Measurements from ENCODE around the gene ACTA2.

Gene ACTA2

DNA sequence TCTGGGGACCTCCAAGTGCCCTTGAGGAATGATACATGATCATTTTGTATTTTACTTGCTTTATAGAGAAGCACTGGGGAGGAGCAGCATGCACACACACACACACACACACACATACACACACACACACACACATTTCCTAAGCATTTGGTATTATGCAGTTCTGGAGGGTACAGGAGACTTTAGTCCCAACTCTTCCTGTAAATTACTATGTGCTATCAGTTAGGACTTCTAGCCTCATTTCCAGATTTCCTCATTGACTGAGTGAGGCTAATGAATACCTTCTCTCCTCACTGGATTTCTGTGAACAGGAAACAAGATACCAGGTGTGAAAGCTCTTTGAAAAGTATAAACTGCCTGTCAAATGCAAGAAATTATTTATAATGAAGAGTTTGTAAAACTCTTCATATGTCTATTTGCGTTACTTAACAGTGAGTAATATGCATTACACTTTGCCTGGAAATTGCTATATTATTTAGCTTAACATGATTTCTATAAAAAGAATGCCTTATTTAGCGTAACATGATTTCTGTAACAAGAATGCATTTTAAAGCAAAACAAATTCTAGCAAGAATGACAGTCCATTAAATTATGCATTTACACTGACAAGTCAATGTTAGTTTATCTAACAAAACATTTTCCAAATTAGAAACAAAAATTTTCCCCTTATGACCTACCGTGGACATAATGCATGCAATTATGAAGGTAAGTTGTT lies 34.2 kb downstream of the ACTA2 start:
- Histone ChIP-seq H3K9me3 (ENCODE audit: insufficient read depth, low read depth, low read length) (no peaks in the 10 kb centered on the region), H3K27me3 (ENCODE audit: insufficient read depth, low read length) (no peaks in the 10 kb centered on the region), H3K9ac (ENCODE audit: low read depth, low read length) (no peak overlapping the region), H3K4me1 (ENCODE audit: insufficient read depth, low read length) (no peaks in the 10 kb centered on the region), H3K4me3 (ENCODE audit: low read length) (no peak overlapping the region), H3K27ac (ENCODE audit: low read depth, low read length) (no peak overlapping the region), H3K36me3 (ENCODE audit: insufficient read depth, low read length) (no peaks in the 10 kb centered on the region)
- 100% methylated on average over 1 of the region's 3 CpGs for WGBS

DNA sequence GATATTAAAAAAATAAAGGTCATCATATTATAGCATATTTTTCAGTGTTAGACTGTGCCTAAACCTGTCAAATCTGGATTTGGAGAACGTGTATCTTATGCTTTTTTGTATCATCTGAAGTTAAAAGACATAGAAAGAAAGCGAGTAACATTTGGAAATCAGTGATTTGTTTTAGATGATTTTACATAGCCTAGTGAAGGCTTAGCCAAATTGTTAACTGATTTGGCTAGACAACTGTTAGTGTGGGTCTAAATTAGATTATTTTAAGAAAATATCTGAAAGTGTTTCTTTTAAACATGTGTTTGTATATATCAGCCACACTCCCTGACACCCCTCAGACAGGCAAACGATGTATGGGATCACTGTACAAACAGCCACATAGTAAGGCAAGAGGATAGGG lies 35.6 kb downstream of the ACTA2 start:
- Histone ChIP-seq H3K27me3 (ENCODE audit: insufficient read depth, low read length) (no peaks in the 10 kb centered on the region), H3K36me3 (ENCODE audit: insufficient read depth, low read length) (no peaks in the 10 kb centered on the region), H3K4me3 (ENCODE audit: low read length) (no peak overlapping the region), H3K9ac (ENCODE audit: low read depth, low read length) (no peak overlapping the region), H3K27ac (ENCODE audit: low read depth, low read length) (no peak overlapping the region), H3K4me1 (ENCODE audit: insufficient read depth, low read length) (no peaks in the 10 kb centered on the region), H3K9me3 (ENCODE audit: insufficient read depth, low read depth, low read length) (no peaks in the 10 kb centered on the region)
- WGBS = 90% methylated on average over 3 of the region's 3 CpGs

DNA sequence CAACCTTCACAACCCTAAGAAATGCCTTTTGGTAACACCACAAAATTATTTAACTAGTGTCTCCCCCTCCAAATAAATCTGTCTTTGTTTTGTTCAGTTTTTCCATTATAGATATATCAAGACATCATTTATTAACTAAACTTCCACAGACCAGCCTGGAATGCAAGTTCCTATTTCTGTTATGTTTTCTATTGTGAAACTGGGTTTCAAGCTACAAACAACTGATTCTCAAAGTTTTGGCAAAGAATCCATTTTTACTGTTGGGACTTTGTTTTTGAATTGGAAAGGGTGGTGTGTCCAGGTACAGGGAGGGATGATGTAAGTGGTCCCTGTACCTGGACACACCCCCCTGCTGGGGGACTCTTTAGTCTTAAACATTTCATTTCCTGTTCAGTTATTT lies 36.3 kb downstream of the ACTA2 start:
- Histone ChIP-seq H3K27ac (ENCODE audit: low read depth, low read length) (no peak overlapping the region), H3K4me3 (ENCODE audit: low read length) (no peak overlapping the region), H3K27me3 (ENCODE audit: insufficient read depth, low read length) (no peaks in the 10 kb centered on the region), H3K9ac (ENCODE audit: low read depth, low read length) (no peak overlapping the region), H3K4me1 (ENCODE audit: insufficient read depth, low read length) (no peaks in the 10 kb centered on the region), H3K9me3 (ENCODE audit: insufficient read depth, low read depth, low read length) (no peaks in the 10 kb centered on the region), H3K36me3 (ENCODE audit: insufficient read depth, low read length) (no peaks in the 10 kb centered on the region)

DNA sequence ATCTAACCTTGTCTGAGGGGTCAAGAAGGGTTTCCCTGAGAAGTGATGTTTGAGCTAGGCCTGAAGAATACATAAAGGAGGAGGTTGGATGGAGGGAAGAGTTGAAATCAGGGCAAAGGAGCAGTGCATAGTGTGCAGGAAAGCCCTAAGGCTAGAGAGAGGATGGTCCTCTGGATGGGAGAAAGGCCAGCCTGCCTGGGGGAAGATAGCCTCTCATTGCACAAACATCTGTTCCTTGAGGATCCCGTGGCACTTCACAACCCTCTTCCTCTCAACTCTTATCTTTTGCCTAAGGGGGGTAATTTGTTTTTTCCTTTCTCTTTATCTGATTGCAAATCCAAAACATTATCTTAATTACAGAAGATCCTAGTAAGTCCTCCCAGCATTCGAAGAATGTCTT lies 36.8 kb downstream of the ACTA2 start:
- no peaks in the 10 kb centered on the region for H3K4me1 ChIP-seq (ENCODE audit: insufficient read depth, low read length)
- H3K9ac ChIP-seq (ENCODE audit: low read depth, low read length) = no peak overlapping the region
- H3K36me3 ChIP-seq (ENCODE audit: insufficient read depth, low read length) = no peaks in the 10 kb centered on the region
- H3K27ac ChIP-seq (ENCODE audit: low read depth, low read length) = no peak overlapping the region
- no peak overlapping the region for H3K4me3 ChIP-seq (ENCODE audit: low read length)
- no peaks in the 10 kb centered on the region for H3K9me3 ChIP-seq (ENCODE audit: insufficient read depth, low read depth, low read length)
- no CpG with 5 or more reads among the region's 2 CpGs for WGBS
- H3K27me3 ChIP-seq (ENCODE audit: insufficient read depth, low read length) = no peaks in the 10 kb centered on the region

DNA sequence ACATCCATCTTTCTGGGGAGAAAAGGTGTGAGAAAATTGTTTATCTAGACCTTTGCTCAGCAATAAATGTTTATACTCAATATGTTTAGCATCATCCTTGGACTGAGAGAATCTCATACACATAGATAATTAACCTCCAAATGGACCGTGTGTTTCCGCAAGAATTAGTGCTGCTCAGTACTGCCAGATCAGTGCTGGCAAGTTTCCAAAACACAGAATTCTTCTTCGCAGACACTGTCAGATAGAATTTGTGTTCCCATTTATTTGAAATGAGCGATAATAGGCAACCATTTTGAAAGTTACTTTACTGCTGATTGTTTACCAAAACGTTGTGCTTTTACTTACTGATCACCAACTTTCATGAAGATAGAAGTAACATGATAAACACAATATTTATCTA lies 38.8 kb downstream of the ACTA2 start:
- no peaks in the 10 kb centered on the region for H3K36me3 ChIP-seq (ENCODE audit: insufficient read depth, low read length)
- no peaks in the 10 kb centered on the region for H3K4me1 ChIP-seq (ENCODE audit: insufficient read depth, low read length)
- no peak overlapping the region for H3K9ac ChIP-seq (ENCODE audit: low read depth, low read length)
- H3K9me3 ChIP-seq (ENCODE audit: insufficient read depth, low read depth, low read length) = no peaks in the 10 kb centered on the region
- no peaks in the 10 kb centered on the region for H3K27me3 ChIP-seq (ENCODE audit: insufficient read depth, low read length)
- H3K4me3 ChIP-seq (ENCODE audit: low read length) = no peak overlapping the region
- no peak overlapping the region for H3K27ac ChIP-seq (ENCODE audit: low read depth, low read length)
- WGBS = 88% methylated on average over 5 of the region's 5 CpGs

DNA sequence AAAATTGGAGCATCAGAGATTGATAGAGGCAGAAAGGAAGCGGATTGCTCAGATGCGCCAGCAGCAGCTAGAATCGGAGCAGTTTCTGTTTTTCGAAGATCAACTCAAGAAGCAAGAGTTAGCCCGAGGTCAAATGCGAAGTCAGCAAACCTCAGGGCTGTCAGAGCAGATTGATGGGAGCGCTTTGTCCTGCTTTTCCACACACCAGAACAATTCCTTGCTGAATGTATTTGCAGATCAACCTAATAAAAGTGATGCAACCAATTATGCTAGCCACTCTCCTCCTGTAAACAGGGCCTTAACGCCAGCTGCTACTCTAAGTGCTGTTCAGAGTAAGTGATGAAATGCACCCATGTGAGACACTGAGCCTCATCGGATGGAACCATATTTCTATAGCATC lies 39.4 kb downstream of the ACTA2 start:
- H3K9ac ChIP-seq (ENCODE audit: low read depth, low read length) = no peak overlapping the region
- no peaks in the 10 kb centered on the region for H3K9me3 ChIP-seq (ENCODE audit: insufficient read depth, low read depth, low read length)
- H3K27ac ChIP-seq (ENCODE audit: low read depth, low read length) = no peak overlapping the region
- no peak overlapping the region for H3K4me3 ChIP-seq (ENCODE audit: low read length)
- H3K4me1 ChIP-seq (ENCODE audit: insufficient read depth, low read length) = peaks cover 2% of the 10 kb centered on the region; the same call in 1 of the 2 replicates
- H3K27me3 ChIP-seq (ENCODE audit: insufficient read depth, low read length) = no peaks in the 10 kb centered on the region
- no peaks in the 10 kb centered on the region for H3K36me3 ChIP-seq (ENCODE audit: insufficient read depth, low read length)
- WGBS = 94% methylated on average over 9 of the region's 9 CpGs

DNA sequence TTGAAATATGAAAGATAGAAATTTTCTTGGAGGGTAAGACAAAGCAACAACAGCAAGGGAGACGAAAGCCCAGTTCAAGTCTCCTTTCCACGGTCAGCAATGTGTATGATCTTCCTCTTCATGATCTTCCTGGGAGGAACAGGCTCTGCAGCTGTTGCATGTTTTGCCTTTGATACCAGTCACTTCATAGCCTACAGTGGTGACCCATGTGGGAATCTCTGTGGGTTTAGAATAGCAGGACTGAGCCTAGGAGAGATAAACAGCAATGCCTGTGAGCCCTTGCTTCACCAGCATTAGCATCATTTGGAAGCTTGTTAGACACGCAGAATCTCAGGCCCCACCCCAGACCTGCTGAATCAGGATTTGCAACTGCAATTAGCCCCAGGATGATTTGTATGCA lies 40.7 kb downstream of the ACTA2 start:
- Histone ChIP-seq H3K4me1 (ENCODE audit: insufficient read depth, low read length) (peaks cover 4% of the 10 kb centered on the region; the same call in 1 of the 2 replicates), H3K27ac (ENCODE audit: low read depth, low read length) (no peak overlapping the region), H3K27me3 (ENCODE audit: insufficient read depth, low read length) (no peaks in the 10 kb centered on the region), H3K9ac (ENCODE audit: low read depth, low read length) (no peak overlapping the region), H3K9me3 (ENCODE audit: insufficient read depth, low read depth, low read length) (no peaks in the 10 kb centered on the region), H3K4me3 (ENCODE audit: low read length) (no peak overlapping the region), H3K36me3 (ENCODE audit: insufficient read depth, low read length) (no peaks in the 10 kb centered on the region)
- 93% methylated on average over 3 of the region's 3 CpGs for WGBS

DNA sequence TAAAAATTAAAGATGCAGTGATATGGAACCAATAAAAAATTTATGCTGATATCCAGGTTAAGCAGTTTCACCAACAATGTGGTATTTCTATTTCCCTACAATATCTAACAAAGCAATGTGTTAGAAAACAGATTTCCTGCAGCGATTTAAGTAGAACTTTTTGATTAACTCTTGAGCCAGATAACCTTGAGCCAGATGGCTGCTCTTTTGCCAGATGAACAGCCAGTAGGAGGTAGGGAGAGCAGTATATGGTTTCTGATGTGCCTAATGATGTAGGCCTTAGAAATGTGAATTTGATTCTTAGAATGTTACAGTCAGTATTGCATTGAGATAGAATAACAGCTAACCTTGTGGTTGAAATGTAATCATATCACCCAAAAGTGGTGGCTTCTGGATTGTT lies 41.5 kb downstream of the ACTA2 start:
- Histone ChIP-seq H3K36me3 (ENCODE audit: insufficient read depth, low read length) (no peaks in the 10 kb centered on the region), H3K4me3 (ENCODE audit: low read length) (no peak overlapping the region), H3K4me1 (ENCODE audit: insufficient read depth, low read length) (peaks cover 4% of the 10 kb centered on the region; the same call in 1 of the 2 replicates), H3K9me3 (ENCODE audit: insufficient read depth, low read depth, low read length) (no peaks in the 10 kb centered on the region), H3K27me3 (ENCODE audit: insufficient read depth, low read length) (no peaks in the 10 kb centered on the region), H3K27ac (ENCODE audit: low read depth, low read length) (no peak overlapping the region), H3K9ac (ENCODE audit: low read depth, low read length) (no peak overlapping the region)
- 90% methylated on average over 1 of the region's 1 CpG for WGBS

DNA sequence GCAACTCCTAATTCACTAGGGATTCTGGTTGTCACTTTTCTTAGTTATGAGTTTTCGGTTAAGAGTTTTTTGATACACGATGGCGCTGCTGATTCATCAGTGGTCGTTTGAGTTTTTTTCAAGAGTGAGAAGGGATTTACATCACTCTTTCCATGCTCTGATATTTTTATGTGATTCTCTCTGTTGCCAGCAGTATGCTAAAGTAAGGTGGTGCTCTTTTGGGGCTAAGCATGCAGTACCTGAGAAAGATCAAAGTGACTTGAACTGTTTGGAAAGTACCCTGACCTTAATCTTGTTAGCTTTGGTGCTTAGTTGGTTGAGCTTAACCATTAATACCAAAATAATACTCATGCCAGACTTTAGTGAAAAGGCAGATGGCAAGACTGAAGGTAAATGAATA lies 44.4 kb downstream of the ACTA2 start:
- Histone ChIP-seq H3K4me1 (ENCODE audit: insufficient read depth, low read length) (peaks cover 4% of the 10 kb centered on the region; the same call in 1 of the 2 replicates), H3K27ac (ENCODE audit: low read depth, low read length) (no peak overlapping the region)
- WGBS = 94% methylated on average over 4 of the region's 4 CpGs

DNA sequence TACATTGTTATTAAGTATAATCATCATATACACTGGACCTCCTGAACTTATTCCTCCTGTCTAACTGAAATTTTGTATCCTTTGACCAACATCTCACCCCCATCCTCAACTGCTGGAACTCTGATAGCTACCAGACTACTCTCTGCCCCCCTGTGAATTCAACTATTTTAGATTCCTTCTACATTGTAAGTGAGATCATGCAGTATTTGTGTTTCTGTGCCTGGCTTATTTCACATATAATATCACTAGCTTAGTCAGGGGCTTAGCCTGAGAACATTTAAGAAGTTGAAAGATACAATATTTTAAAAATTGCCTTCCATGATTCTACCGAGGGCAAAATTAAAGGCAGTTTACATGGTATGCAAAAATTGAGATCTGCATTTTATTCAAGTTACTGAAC lies 45.7 kb downstream of the ACTA2 start:
- Histone ChIP-seq H3K4me1 (ENCODE audit: insufficient read depth, low read length) (peaks cover 4% of the 10 kb centered on the region; the same call in 1 of the 2 replicates), H3K27ac (ENCODE audit: low read depth, low read length) (no peak overlapping the region), H3K9me3 (ENCODE audit: insufficient read depth, low read depth, low read length) (no peaks in the 10 kb centered on the region), H3K9ac (ENCODE audit: low read depth, low read length) (no peak overlapping the region), H3K36me3 (ENCODE audit: insufficient read depth, low read length) (no peaks in the 10 kb centered on the region), H3K4me3 (ENCODE audit: low read length) (no peak overlapping the region), H3K27me3 (ENCODE audit: insufficient read depth, low read length) (no peaks in the 10 kb centered on the region)
- WGBS = 100% methylated on average over 1 of the region's 1 CpG

More for the DNA sequence above, 44.4 kb downstream of the ACTA2 start:
- no peak overlapping the region for H3K9ac ChIP-seq (ENCODE audit: low read depth, low read length)
- no peaks in the 10 kb centered on the region for H3K9me3 ChIP-seq (ENCODE audit: insufficient read depth, low read depth, low read length)
- H3K4me3 ChIP-seq (ENCODE audit: low read length) = no peak overlapping the region
- no peaks in the 10 kb centered on the region for H3K36me3 ChIP-seq (ENCODE audit: insufficient read depth, low read length)
- no peaks in the 10 kb centered on the region for H3K27me3 ChIP-seq (ENCODE audit: insufficient read depth, low read length)

DNA sequence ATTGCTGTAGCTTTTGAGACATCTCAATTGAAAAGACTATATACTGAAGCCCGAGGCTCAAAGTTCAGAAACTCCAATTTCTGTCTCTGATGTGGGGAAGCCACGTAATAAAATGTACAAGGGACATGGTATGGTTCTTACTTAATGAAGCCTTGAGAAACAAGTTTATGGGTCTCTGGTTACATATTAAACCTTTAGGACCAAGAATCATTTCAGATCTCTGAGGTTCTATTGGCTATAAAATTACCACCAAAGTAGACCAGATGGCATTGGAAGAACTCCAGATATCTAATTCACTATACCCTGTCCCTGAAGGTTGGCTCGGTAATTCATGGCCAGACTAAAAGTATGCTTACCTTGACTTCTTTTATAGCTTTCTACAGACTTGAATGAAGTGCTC lies 48.9 kb downstream of the ACTA2 start:
- Histone ChIP-seq H3K27ac (ENCODE audit: low read depth, low read length) (no peak overlapping the region), H3K4me3 (ENCODE audit: low read length) (no peak overlapping the region), H3K9me3 (ENCODE audit: insufficient read depth, low read depth, low read length) (no peaks in the 10 kb centered on the region), H3K9ac (ENCODE audit: low read depth, low read length) (no peak overlapping the region), H3K4me1 (ENCODE audit: insufficient read depth, low read length) (peaks cover 4% of the 10 kb centered on the region; the same call in 1 of the 2 replicates), H3K27me3 (ENCODE audit: insufficient read depth, low read length) (no peaks in the 10 kb centered on the region), H3K36me3 (ENCODE audit: insufficient read depth, low read length) (no peaks in the 10 kb centered on the region)
- WGBS = 93% methylated on average over 3 of the region's 3 CpGs
